Suppressor macrophage (primary cell): ENCODE measurements around the gene FRMD4A.

Source experiments
- DNase-seq, 4 experiments: peaks; one replicate each; pipeline ENCODE4 v3.0.0-alpha.2; 2020 to 2022

Gene FRMD4A

GRCh38 chr10:13632884-13633440 is 697.8 kb downstream of the FRMD4A start:
- no peak for DNase-seq

GRCh38 chr10:13632440-13632839 is 698.3 kb downstream of the FRMD4A start:
- DNase-seq, result peak; percentile 13 to 54 (median 39)

GRCh38 chr10:13631594-13631993 is 699.1 kb downstream of the FRMD4A start:
- peak; percentile 56 to 71 (median 66) for DNase-seq

- DNase-seq, result no peak
Observed at GRCh38 chr10:13630231-13630630, 700.5 kb downstream of the FRMD4A start.

- DNase-seq, result no peak
Observed at GRCh38 chr10:13629116-13629515, 701.6 kb downstream of the FRMD4A start.

- DNase-seq, result no peak
Observed at GRCh38 chr10:13628661-13629060, 702.1 kb downstream of the FRMD4A start.

GRCh38 chr10:13627459-13628310 is 703.0 kb downstream of the FRMD4A start:
- no peak for DNase-seq

- no peak for DNase-seq
Observed at GRCh38 chr10:13624630-13625029, 706.1 kb downstream of the FRMD4A start.

GRCh38 chr10:13621931-13622330 is 708.8 kb downstream of the FRMD4A start:
- no peak for DNase-seq

GRCh38 chr10:13617116-13617515 is 713.6 kb downstream of the FRMD4A start:
- DNase-seq, result no peak

GRCh38 chr10:13615650-13616300 is 714.9 kb downstream of the FRMD4A start:
- no peak for DNase-seq

GRCh38 chr10:13614530-13615332 is 716.0 kb downstream of the FRMD4A start:
- no peak for DNase-seq

GRCh38 chr10:13613519-13613918 is 717.2 kb downstream of the FRMD4A start:
- peak in 3 of 4 experiments; percentile 2 to 20 (median 6) for DNase-seq

GRCh38 chr10:13612654-13613373 is 717.9 kb downstream of the FRMD4A start:
- no peak for DNase-seq

GRCh38 chr10:13608246-13608853 is 722.4 kb downstream of the FRMD4A start:
- DNase-seq, result no peak

- no peak for DNase-seq
Observed at GRCh38 chr10:13604357-13605040, 726.2 kb downstream of the FRMD4A start.

- no peak for DNase-seq
Observed at GRCh38 chr10:13597909-13598308, 732.8 kb downstream of the FRMD4A start.

- no peak for DNase-seq
Observed at GRCh38 chr10:13594641-13595040, 736.1 kb downstream of the FRMD4A start.
